Keratinocyte (primary cell): ENCODE data around the gene OMD. TPM values are rescaled to one million over a fixed set of nuclear protein-coding genes. Genes with fewer than 3 reads are reported as not detected.

Source experiments
- DNase-seq: peaks from one replicate; pipeline ENCODE4 v3.0.0-alpha.2; 2011; ENCODE audit warnings: low read depth, missing footprints, low spot score
- FAIRE-seq: peaks from 2 replicates; lab custom pipeline; 2011; peaks lifted over from hg19 to GRCh38; lab: Jason Lieb, UNC
- H2AFZ ChIP-seq: 2 replicates; pipeline ENCODE4 v1.6.0; 2012; ENCODE audit warnings: low read length, control low read depth, inconsistent platforms; ENCODE audit not compliant: control insufficient read depth
- H3K27ac ChIP-seq: 2 replicates; pipeline ENCODE4 v1.5.1; 2011; ENCODE audit warnings: low read length; ENCODE audit not compliant: control insufficient read depth, insufficient read depth
- H3K27me3 ChIP-seq: 3 replicates; pipeline ENCODE4 v1.6.0; 2011; ENCODE audit warnings: low read length; ENCODE audit not compliant: control insufficient read depth, insufficient read depth; ENCODE audit errors: extremely low read depth
- H3K36me3 ChIP-seq, 2 experiments: 2 replicates in 1 of 2; 3 replicates in 1 of 2; pipeline ENCODE4 v1.5.1; 2011; ENCODE audit warnings: low read length in 2 of 2, mild to moderate bottlenecking in 1 of 2; ENCODE audit not compliant: control insufficient read depth in 2 of 2, insufficient read depth in 2 of 2; ENCODE audit errors: extremely low read depth in 1 of 2
- H3K4me1 ChIP-seq: 3 replicates; pipeline ENCODE4 v1.5.1; 2011; ENCODE audit warnings: low read length; ENCODE audit not compliant: control insufficient read depth, insufficient read depth; ENCODE audit errors: extremely low read depth
- H3K4me2 ChIP-seq: 3 replicates; pipeline ENCODE4 v1.6.0; 2011; ENCODE audit warnings: low read depth, low read length; ENCODE audit not compliant: control insufficient read depth, insufficient read depth; ENCODE audit errors: extremely low read depth
- H3K4me3 ChIP-seq, 3 experiments: fragments of 200-600 bp in 1 of 3; sonication (generic) in 1 of 3; 2 replicates in 2 of 3; 3 replicates in 1 of 3; pipeline ENCODE4 v1.5.1; 2011 to 2016; ENCODE audit warnings: low read length in 3 of 3, mild to moderate bottlenecking in 3 of 3, control low read depth in 2 of 3, inconsistent platforms in 1 of 3, low read depth in 1 of 3, mixed read lengths in 1 of 3, mixed run types in 1 of 3, moderate library complexity in 1 of 3; ENCODE audit not compliant: control insufficient read depth in 2 of 3, insufficient read depth in 2 of 3; ENCODE audit errors: extremely low read depth in 1 of 3
- H3K79me2 ChIP-seq: 2 replicates; pipeline ENCODE4 v1.6.0; 2012; ENCODE audit warnings: low read length; ENCODE audit not compliant: control insufficient read depth, insufficient read depth
- H3K9ac ChIP-seq: 3 replicates; pipeline ENCODE4 v1.6.0; 2011; ENCODE audit warnings: low read length; ENCODE audit not compliant: control insufficient read depth, insufficient read depth; ENCODE audit errors: extremely low read depth
- H3K9me1 ChIP-seq: 3 replicates; pipeline ENCODE4 v1.6.0; 2011; ENCODE audit warnings: low read length; ENCODE audit not compliant: control insufficient read depth, insufficient read depth; ENCODE audit errors: extremely low read depth
- H3K9me3 ChIP-seq: 2 replicates; pipeline ENCODE4 v1.5.1; 2012; ENCODE audit warnings: low read depth, low read length; ENCODE audit not compliant: control insufficient read depth
- H4K20me1 ChIP-seq: 3 replicates; pipeline ENCODE4 v1.6.0; 2011; ENCODE audit warnings: low read length; ENCODE audit not compliant: control insufficient read depth, insufficient read depth; ENCODE audit errors: extremely low read depth
- EZH2 ChIP-seq: IDR thresholded peaks from one replicate; pipeline ENCODE4 v1.6.1; 2012; ENCODE audit warnings: inconsistent platforms, mild to moderate bottlenecking, low read length, moderate library complexity
- dilution Hi-C: fragments of 300-500 bp; cut with MboI; formaldehyde crosslinking; loops from one replicate; pipeline ENCODE4 v1.7.0; 2020; ENCODE audit warnings: low sequenced_read_pairs; ENCODE audit not compliant: extremely low pct_ligation_motif_present
- polyA plus RNA-seq, 5 experiments: library from polyadenylated mRNA; depleted of rRNA in 3 of 5; stranded (reverse) in 3 of 5; stranded (forward) in 1 of 5; unstranded in 1 of 5; fragments of >200 nt; gene quantifications; 1 replicate in 1 of 5; 2 replicates in 3 of 5; 3 replicates in 1 of 5; pipeline versions ENCODE4 v1.2.1 to v1.2.3, GENCODE V29; 2011 to 2012; ENCODE audit warnings: missing spikeins in 2 of 5, low read depth in 1 of 5, low replicate concordance in 1 of 5
- TF ChIP-seq, protein P1 (sequence below), 3 experiments: IDR thresholded peaks in 1 of 3; conservative IDR thresholded peaks in 1 of 3; optimal IDR thresholded peaks in 1 of 3; 2 replicates in 2 of 3; 3 replicates in 1 of 3; pipeline versions ENCODE3 to v1.5.1; 2011; ENCODE audit warnings: low read length in 3 of 3, mild to moderate bottlenecking in 3 of 3, moderate library complexity in 2 of 3, control low read depth in 1 of 3, inconsistent platforms in 1 of 3; ENCODE audit not compliant: insufficient read depth in 2 of 3; ENCODE audit errors: extremely low read depth in 1 of 3

OMD gene
- polyA plus RNA-seq, 1 donor (not counting 4 experiments of a cell fraction or from before 2014, with no cell fraction given) = not detected

DNA sequence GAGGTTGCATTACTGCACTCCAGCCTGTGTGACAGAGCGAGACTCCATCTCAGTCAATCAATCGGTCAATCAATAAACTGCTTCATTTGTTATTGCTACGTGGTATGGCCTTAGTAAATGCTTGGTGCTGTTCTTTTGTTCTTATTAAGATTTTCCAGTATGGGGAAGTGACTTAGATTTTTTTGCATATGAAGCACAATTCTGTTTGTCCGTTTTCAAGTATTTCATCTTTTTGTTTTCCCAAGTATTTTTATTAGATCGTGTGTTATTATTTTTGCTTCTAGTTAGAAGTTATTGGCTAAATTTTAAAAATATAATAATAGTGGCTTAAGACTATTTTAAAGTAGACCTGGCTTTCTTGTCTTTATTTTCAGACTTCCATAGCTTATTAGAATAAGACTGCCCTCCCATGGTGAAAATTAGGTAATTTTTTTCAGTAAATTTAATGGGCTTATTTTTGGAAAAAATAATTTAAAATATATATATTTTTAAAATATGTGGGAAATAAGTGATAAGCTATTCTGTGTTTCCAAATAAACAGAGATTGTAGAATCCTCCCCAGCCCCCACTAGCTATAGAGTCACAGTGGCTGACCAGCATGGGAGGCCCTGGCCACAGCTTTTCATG is 14.7 kb upstream of the OMD start:
- Histone ChIP-seq H3K79me2 (no peaks in the 10 kb centered on the region), H3K36me3 (no peaks in the 10 kb centered on the region), H4K20me1 (no peaks in the 10 kb centered on the region), H3K4me3 (no peak overlapping the region), H3K4me2 (no peak overlapping the region), H3K27ac (no peak overlapping the region), H3K9me3 (no peaks in the 10 kb centered on the region), H3K9me1 (no peaks in the 10 kb centered on the region), H2AFZ (no peak overlapping the region), H3K9ac (no peak overlapping the region), H3K4me1 (no peaks in the 10 kb centered on the region), H3K27me3 (no peaks in the 10 kb centered on the region)
- no peak for DNase-seq
- FAIRE-seq = no peak
- dilution Hi-C loops = no loop called here
- no peak for TF ChIP-seq EZH2
- TF ChIP-seq, protein P1, sequence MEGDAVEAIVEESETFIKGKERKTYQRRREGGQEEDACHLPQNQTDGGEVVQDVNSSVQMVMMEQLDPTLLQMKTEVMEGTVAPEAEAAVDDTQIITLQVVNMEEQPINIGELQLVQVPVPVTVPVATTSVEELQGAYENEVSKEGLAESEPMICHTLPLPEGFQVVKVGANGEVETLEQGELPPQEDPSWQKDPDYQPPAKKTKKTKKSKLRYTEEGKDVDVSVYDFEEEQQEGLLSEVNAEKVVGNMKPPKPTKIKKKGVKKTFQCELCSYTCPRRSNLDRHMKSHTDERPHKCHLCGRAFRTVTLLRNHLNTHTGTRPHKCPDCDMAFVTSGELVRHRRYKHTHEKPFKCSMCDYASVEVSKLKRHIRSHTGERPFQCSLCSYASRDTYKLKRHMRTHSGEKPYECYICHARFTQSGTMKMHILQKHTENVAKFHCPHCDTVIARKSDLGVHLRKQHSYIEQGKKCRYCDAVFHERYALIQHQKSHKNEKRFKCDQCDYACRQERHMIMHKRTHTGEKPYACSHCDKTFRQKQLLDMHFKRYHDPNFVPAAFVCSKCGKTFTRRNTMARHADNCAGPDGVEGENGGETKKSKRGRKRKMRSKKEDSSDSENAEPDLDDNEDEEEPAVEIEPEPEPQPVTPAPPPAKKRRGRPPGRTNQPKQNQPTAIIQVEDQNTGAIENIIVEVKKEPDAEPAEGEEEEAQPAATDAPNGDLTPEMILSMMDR (optimal IDR thresholded peaks at IDR 0.05 in 1 of 3, IDR thresholded peaks at IDR 0.05 in 1 of 3, conservative IDR thresholded peaks at IDR 0.05 in 1 of 3; ENCODE audit: extremely low read depth in 1 of 3, insufficient read depth in 2 of 3, low read length in 3 of 3) = no peak

GRCh38 chr9:92435263-92435662 is 11.0 kb upstream of the OMD start:
- H3K9me1 ChIP-seq = no peaks in the 10 kb centered on the region
- no peaks in the 10 kb centered on the region for H3K36me3 ChIP-seq
- no peak overlapping the region for H3K4me3 ChIP-seq
- H4K20me1 ChIP-seq = no peaks in the 10 kb centered on the region
- FAIRE-seq (no peak), DNase-seq (no peak)
- no peak overlapping the region for H3K4me2 ChIP-seq
- no peak for TF ChIP-seq EZH2
- TF ChIP-seq, protein P1 (optimal IDR thresholded peaks at IDR 0.05 in 1 of 3, IDR thresholded peaks at IDR 0.05 in 1 of 3, conservative IDR thresholded peaks at IDR 0.05 in 1 of 3; ENCODE audit: extremely low read depth in 1 of 3, insufficient read depth in 2 of 3, low read length in 3 of 3) = no peak
- no peaks in the 10 kb centered on the region for H3K79me2 ChIP-seq
- H3K27ac ChIP-seq = no peak overlapping the region
- no peaks in the 10 kb centered on the region for H3K9me3 ChIP-seq
- no peak overlapping the region for H2AFZ ChIP-seq
- H3K4me1 ChIP-seq = no peaks in the 10 kb centered on the region
- dilution Hi-C loops = no loop called here
- H3K27me3 ChIP-seq = no peaks in the 10 kb centered on the region
- no peak overlapping the region for H3K9ac ChIP-seq
